ENCODE measurements around the gene NNMT.

The NNMT gene

GRCh38 chr11:114258696-114259095 is 37.5 kb upstream of the NNMT start:
- DNase-seq (ENCODE audit: extremely low read depth, low read depth) = no peak
- TF ChIP-seq CTCF (IDR thresholded peaks at IDR 0.05; ENCODE audit: low read depth, low read length, missing control alignments) = no peak
- no peak overlapping the region for H3K4me3 ChIP-seq (replicated peaks; ENCODE audit: low read depth, low read length)

DNA sequence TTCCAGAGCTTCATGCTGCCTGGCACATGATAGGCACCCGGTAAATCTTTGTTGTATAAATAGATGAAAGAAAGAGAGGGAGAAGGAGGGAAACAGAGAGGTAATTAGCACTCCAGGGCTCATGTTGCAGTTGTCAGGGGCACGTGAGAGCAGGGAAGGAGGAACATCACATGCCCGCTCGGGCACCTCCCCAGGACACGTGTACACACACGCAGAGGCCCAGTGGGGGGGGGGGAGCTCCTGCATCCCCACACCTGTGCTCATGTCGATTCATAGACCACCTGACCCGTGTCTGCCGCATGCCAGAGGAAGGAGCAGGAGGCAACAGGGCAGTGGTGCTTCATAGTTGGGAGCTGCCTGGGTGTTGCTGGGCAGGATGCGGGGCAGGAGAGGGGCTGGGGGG is 37.1 kb upstream of the NNMT start:
- no peak for TF ChIP-seq CTCF (IDR thresholded peaks at IDR 0.05; ENCODE audit: low read depth, low read length, missing control alignments)
- DNase-seq (ENCODE audit: extremely low read depth, low read depth) = no peak
- no peak overlapping the region for H3K4me3 ChIP-seq (replicated peaks; ENCODE audit: low read depth, low read length)

- no peak for TF ChIP-seq CTCF (IDR thresholded peaks at IDR 0.05; ENCODE audit: low read depth, low read length, missing control alignments)
- no peak for DNase-seq (ENCODE audit: extremely low read depth, low read depth)
Measured at GRCh38 chr11:114259551-114259983, 36.6 kb upstream of the NNMT start.

GRCh38 chr11:114260077-114260476 is 36.1 kb upstream of the NNMT start:
- H3K4me3 ChIP-seq (replicated peaks; ENCODE audit: low read depth, low read length) = no peak overlapping the region
- no peak for DNase-seq (ENCODE audit: extremely low read depth, low read depth)
- TF ChIP-seq CTCF (IDR thresholded peaks at IDR 0.05; ENCODE audit: low read depth, low read length, missing control alignments) = no peak

More at GRCh38 chr11:114259551-114259983, 36.6 kb upstream of the NNMT start:
- H3K4me3 ChIP-seq (replicated peaks; ENCODE audit: low read depth, low read length) = no peak overlapping the region

- DNase-seq (ENCODE audit: extremely low read depth, low read depth) = no peak
- no peak overlapping the region for H3K4me3 ChIP-seq (replicated peaks; ENCODE audit: low read depth, low read length)
- no peak for TF ChIP-seq CTCF (IDR thresholded peaks at IDR 0.05; ENCODE audit: low read depth, low read length, missing control alignments)
Measured at GRCh38 chr11:114260483-114260882, 35.7 kb upstream of the NNMT start.

DNA sequence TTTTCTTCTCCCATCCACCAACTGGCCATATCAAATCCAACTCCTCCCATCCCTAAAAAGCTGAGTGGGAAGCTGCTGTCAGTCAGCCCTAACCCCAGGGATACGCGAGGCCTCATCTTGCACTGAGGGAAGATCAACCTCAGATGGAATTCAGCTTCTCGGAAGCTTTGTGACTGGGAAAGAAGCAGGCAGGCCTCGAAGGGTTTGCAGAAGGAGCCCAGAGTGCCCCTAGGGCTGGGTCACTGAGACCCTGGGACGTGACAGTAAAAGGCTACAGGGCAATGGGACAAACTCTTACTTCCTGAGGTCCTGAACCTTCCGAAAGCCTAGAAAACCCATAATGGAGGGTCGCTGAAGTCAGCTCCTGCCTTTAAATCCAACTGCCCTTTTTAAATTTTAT is 34.4 kb upstream of the NNMT start:
- DNase-seq (ENCODE audit: extremely low read depth, low read depth) = no peak
- no peak overlapping the region for H3K4me3 ChIP-seq (replicated peaks; ENCODE audit: low read depth, low read length)
- TF ChIP-seq CTCF (IDR thresholded peaks at IDR 0.05; ENCODE audit: low read depth, low read length, missing control alignments) = no peak

Measured in HFF-Myc (cell line).